Fibroblast of the conjunctiva (primary cell): ENCODE results near the gene FUT1.
"Not testable (repeated sequence)": the region's sequence is repeated elsewhere in the genome, so short reads cannot be mapped to it uniquely, and the experiment has no call there.

ENCODE experiments used
- DNase-seq: peaks from one replicate; pipeline ENCODE4 v3.0.0-alpha.2; 2010; ENCODE audit warnings: low read depth

The FUT1 gene

GRCh38 chr19:48752496-48753365, at the start of gene FUT1:
TSS of gene FUT1 (minus strand) at chr19:48752641. CDS start at chr19:48751281, 1,360 bp downstream.
- DNase-seq = no peak

GRCh38 chr19:48799358-48800300, 47.2 kb upstream of the FUT1 start:
- no peak for DNase-seq

- DNase-seq = no peak
Measured at GRCh38 chr19:48798937-48799336, 46.5 kb upstream of the FUT1 start.

GRCh38 chr19:48797103-48797502, 44.7 kb upstream of the FUT1 start:
- DNase-seq = no peak

GRCh38 chr19:48796298-48797083, 44.0 kb upstream of the FUT1 start:
- no peak for DNase-seq

GRCh38 chr19:48795685-48796070, 43.2 kb upstream of the FUT1 start:
- no peak for DNase-seq

GRCh38 chr19:48795055-48795684, 42.7 kb upstream of the FUT1 start:
- DNase-seq = peak; percentile 84

- DNase-seq = no peak
Measured at GRCh38 chr19:48794291-48794690, 41.9 kb upstream of the FUT1 start.

- DNase-seq = no peak
Measured at GRCh38 chr19:48793271-48793670, 40.8 kb upstream of the FUT1 start.

- DNase-seq = not testable (repeated sequence)
Measured at GRCh38 chr19:48787331-48787730, 34.9 kb upstream of the FUT1 start.

- DNase-seq = not testable (repeated sequence)
Measured at GRCh38 chr19:48786422-48786821, 34.0 kb upstream of the FUT1 start.

GRCh38 chr19:48784527-48784926, 32.1 kb upstream of the FUT1 start:
- no peak for DNase-seq

- no peak for DNase-seq
Measured at GRCh38 chr19:48780631-48781391, 28.4 kb upstream of the FUT1 start.

GRCh38 chr19:48779636-48780035, 27.2 kb upstream of the FUT1 start:
- no peak for DNase-seq

GRCh38 chr19:48777720-48778119, 25.3 kb upstream of the FUT1 start:
- DNase-seq = no peak

- no peak for DNase-seq
Measured at GRCh38 chr19:48777139-48777538, 24.7 kb upstream of the FUT1 start.

- DNase-seq = no peak
Measured at GRCh38 chr19:48772503-48772953, 20.1 kb upstream of the FUT1 start.

- no peak for DNase-seq
Measured at GRCh38 chr19:48770734-48771472, 18.5 kb upstream of the FUT1 start.

- no peak for DNase-seq
Measured at GRCh38 chr19:48770266-48770665, 17.8 kb upstream of the FUT1 start.
